ENCODE results near the gene ARPC1B.

GRCh38 chr7:99407872-99408378 is 33.4 kb downstream of the ARPC1B start:
- TF ChIP-seq POLR2A (IDR thresholded peaks at IDR 0.05): no peak
- TF ChIP-seq, protein P1, sequence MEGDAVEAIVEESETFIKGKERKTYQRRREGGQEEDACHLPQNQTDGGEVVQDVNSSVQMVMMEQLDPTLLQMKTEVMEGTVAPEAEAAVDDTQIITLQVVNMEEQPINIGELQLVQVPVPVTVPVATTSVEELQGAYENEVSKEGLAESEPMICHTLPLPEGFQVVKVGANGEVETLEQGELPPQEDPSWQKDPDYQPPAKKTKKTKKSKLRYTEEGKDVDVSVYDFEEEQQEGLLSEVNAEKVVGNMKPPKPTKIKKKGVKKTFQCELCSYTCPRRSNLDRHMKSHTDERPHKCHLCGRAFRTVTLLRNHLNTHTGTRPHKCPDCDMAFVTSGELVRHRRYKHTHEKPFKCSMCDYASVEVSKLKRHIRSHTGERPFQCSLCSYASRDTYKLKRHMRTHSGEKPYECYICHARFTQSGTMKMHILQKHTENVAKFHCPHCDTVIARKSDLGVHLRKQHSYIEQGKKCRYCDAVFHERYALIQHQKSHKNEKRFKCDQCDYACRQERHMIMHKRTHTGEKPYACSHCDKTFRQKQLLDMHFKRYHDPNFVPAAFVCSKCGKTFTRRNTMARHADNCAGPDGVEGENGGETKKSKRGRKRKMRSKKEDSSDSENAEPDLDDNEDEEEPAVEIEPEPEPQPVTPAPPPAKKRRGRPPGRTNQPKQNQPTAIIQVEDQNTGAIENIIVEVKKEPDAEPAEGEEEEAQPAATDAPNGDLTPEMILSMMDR (IDR thresholded peaks at IDR 0.05 in 4 of 5, conservative IDR thresholded peaks at IDR 0.05 in 1 of 5): no peak
